HEK293 (cell line): ENCODE data around the gene ARID1A.

Experiments
- BCL11B ChIP-seq: fragments of 450-650 bp; formaldehyde crosslinking; IDR thresholded peaks from 2 replicates; pipeline ENCODE4 v1.5.1; 2016; ENCODE audit warnings: low read depth, missing biosample characterization, missing genetic modification characterization
- EGR2 ChIP-seq: fragments of 450-650 bp; formaldehyde crosslinking; IDR thresholded peaks from 2 replicates; pipeline ENCODE4 v1.5.1; 2016; ENCODE audit warnings: low read depth, missing biosample characterization, missing genetic modification characterization
- MYNN ChIP-seq: fragments of 450-650 bp; formaldehyde crosslinking; IDR thresholded peaks from 2 replicates; pipeline ENCODE4 v1.5.1; 2016; ENCODE audit warnings: missing biosample characterization, missing genetic modification characterization, borderline replicate concordance
- MZF1 ChIP-seq: fragments of 450-650 bp; formaldehyde crosslinking; IDR thresholded peaks from 2 replicates; pipeline ENCODE4 v1.5.1; 2017; ENCODE audit warnings: missing biosample characterization, missing genetic modification characterization, borderline replicate concordance
- OSR2 ChIP-seq: fragments of 450-650 bp; formaldehyde crosslinking; IDR thresholded peaks from 2 replicates; pipeline ENCODE4 v1.5.1; 2016; ENCODE audit warnings: missing biosample characterization, missing genetic modification characterization
- REPIN1 ChIP-seq: fragments of 450-650 bp; formaldehyde crosslinking; IDR thresholded peaks from 2 replicates; pipeline ENCODE4 v1.5.1; 2017; ENCODE audit warnings: missing biosample characterization, missing genetic modification characterization, low read depth
- ZEB2 ChIP-seq: fragments of 450-650 bp; formaldehyde crosslinking; IDR thresholded peaks from 2 replicates; pipeline ENCODE4 v1.5.1; 2016; ENCODE audit warnings: missing biosample characterization, missing genetic modification characterization
- ZNF10 ChIP-seq: fragments of 450-650 bp; formaldehyde crosslinking; IDR thresholded peaks from 2 replicates; pipeline ENCODE4 v1.5.1; 2017; ENCODE audit warnings: missing biosample characterization, missing genetic modification characterization
- ZNF112 ChIP-seq: fragments of 450-650 bp; formaldehyde crosslinking; IDR thresholded peaks from 2 replicates; pipeline ENCODE4 v1.5.0; 2017; ENCODE audit warnings: missing biosample characterization, missing genetic modification characterization
- ZNF133 ChIP-seq: fragments of 450-650 bp; formaldehyde crosslinking; IDR thresholded peaks from 2 replicates; pipeline ENCODE4 v1.5.1; 2016; ENCODE audit warnings: missing biosample characterization, missing genetic modification characterization
- ZNF146 ChIP-seq: fragments of 450-650 bp; formaldehyde crosslinking; IDR thresholded peaks from 2 replicates; pipeline ENCODE4 v1.5.1; 2016; ENCODE audit warnings: missing biosample characterization, missing genetic modification characterization
- ZNF174 ChIP-seq: fragments of 450-650 bp; formaldehyde crosslinking; IDR thresholded peaks from 2 replicates; pipeline ENCODE4 v1.5.0; 2017; ENCODE audit warnings: missing biosample characterization, mild to moderate bottlenecking, missing genetic modification characterization
- ZNF175 ChIP-seq: fragments of 450-650 bp; formaldehyde crosslinking; IDR thresholded peaks from 2 replicates; pipeline ENCODE4 v1.5.1; 2016; ENCODE audit warnings: missing biosample characterization, missing genetic modification characterization
- ZNF202 ChIP-seq: fragments of 450-650 bp; formaldehyde crosslinking; IDR thresholded peaks from 2 replicates; pipeline ENCODE4 v1.5.1; 2016; ENCODE audit warnings: missing biosample characterization, missing genetic modification characterization, borderline replicate concordance
- ZNF473 ChIP-seq: fragments of 450-650 bp; formaldehyde crosslinking; IDR thresholded peaks from 2 replicates; pipeline ENCODE4 v1.5.1; 2017; ENCODE audit warnings: missing biosample characterization, missing genetic modification characterization
- ZNF558 ChIP-seq: fragments of 450-650 bp; formaldehyde crosslinking; IDR thresholded peaks from 2 replicates; pipeline ENCODE4 v1.5.1; 2016; ENCODE audit warnings: missing biosample characterization, missing genetic modification characterization
- ZNF600 ChIP-seq: fragments of 450-650 bp; formaldehyde crosslinking; IDR thresholded peaks from 2 replicates; pipeline ENCODE4 v1.5.1; 2016; ENCODE audit warnings: missing biosample characterization, missing genetic modification characterization
- ZNF626 ChIP-seq: fragments of 450-650 bp; sonication (Bioruptor Pico); formaldehyde crosslinking; IDR thresholded peaks from 2 replicates; pipeline ENCODE4 v1.5.1; 2018; ENCODE audit warnings: missing biosample characterization, missing genetic modification characterization, inconsistent platforms
- ZNF654 ChIP-seq: fragments of 450-650 bp; formaldehyde crosslinking; IDR thresholded peaks from 2 replicates; pipeline ENCODE4 v1.5.1; 2016; ENCODE audit warnings: low read depth, missing biosample characterization, missing genetic modification characterization
- ZNF777 ChIP-seq: fragments of 450-650 bp; formaldehyde crosslinking; IDR thresholded peaks from 2 replicates; pipeline ENCODE4 v1.5.1; 2017; ENCODE audit warnings: missing biosample characterization, missing genetic modification characterization, borderline replicate concordance
- ZNF830 ChIP-seq: fragments of 450-650 bp; IDR thresholded peaks from 2 replicates; pipeline ENCODE4 v1.5.0; 2018; ENCODE audit warnings: missing biosample characterization, missing genetic modification characterization, low read depth, mild to moderate bottlenecking, moderate library complexity
- ZSCAN16 ChIP-seq: fragments of 450-650 bp; formaldehyde crosslinking; IDR thresholded peaks from 2 replicates; pipeline ENCODE4 v1.5.1; 2016; ENCODE audit warnings: missing biosample characterization, missing genetic modification characterization
- ZSCAN30 ChIP-seq: fragments of 450-650 bp; IDR thresholded peaks from 2 replicates; pipeline ENCODE4 v1.5.1; 2018; ENCODE audit warnings: missing biosample characterization, mild to moderate bottlenecking, missing genetic modification characterization, moderate library complexity
- TF ChIP-seq, protein P1 (sequence below): fragments of 450-650 bp; formaldehyde crosslinking; IDR thresholded peaks from 2 replicates; pipeline ENCODE4 v1.5.1; 2016; ENCODE audit warnings: missing biosample characterization, missing genetic modification characterization
- TF ChIP-seq, protein P2 (sequence below): fragments of 450-650 bp; formaldehyde crosslinking; IDR thresholded peaks from 2 replicates; pipeline ENCODE4 v1.5.1; 2017; ENCODE audit warnings: missing biosample characterization, missing genetic modification characterization
- TF ChIP-seq, protein P3 (sequence below): fragments of 450-650 bp; formaldehyde crosslinking; conservative IDR thresholded peaks from 2 replicates; pipeline ENCODE4 v1.5.1; 2016; ENCODE audit warnings: low read depth, missing biosample characterization, missing genetic modification characterization
- TF ChIP-seq, protein P4 (sequence below): fragments of 450-650 bp; formaldehyde crosslinking; IDR thresholded peaks from 2 replicates; pipeline ENCODE4 v1.5.1; 2016; ENCODE audit warnings: missing biosample characterization, missing genetic modification characterization, borderline replicate concordance

Gene ARID1A

DNA sequence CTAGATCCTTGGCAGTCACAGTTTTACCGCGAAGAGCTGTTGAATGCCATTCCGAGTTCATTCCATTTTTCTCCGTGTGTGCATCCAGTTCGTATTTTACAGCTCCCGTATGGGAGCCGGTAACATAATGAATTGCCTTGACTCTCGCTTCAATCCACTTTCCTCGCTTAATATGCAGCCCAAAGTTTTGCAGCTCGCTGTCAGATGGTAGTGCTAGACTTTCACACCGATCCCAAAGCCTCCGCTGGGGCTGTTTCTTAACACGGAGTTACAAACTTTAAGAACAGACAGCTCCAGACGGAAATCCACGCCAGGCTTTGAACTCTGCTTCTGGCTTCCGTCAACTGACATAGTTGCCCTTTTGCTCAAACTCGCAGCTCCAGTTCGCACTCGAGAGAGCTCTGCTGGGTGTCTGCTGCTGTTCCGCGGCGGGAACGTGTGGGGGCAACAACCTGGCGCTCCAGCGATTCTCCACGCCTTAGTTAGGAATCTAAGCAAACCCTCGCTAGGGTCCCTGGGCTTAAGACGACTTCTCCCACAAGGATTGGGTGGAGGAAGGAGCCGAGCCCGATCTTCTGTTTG lies 3.5 kb upstream of the ARID1A start (continued):
- TF ChIP-seq MZF1 (tag by site-specific recombination) (0 out of 2 replicates have a peak, but pooled peaks have one; percentile 12), EGR2 (tag by site-specific recombination) (no peak), OSR2 (tag by site-specific recombination) (peak; percentile 59; the same call in 1 of the 2 replicates), ZNF112 (tag by site-specific recombination) (no peak), ZNF626 (tag by site-specific recombination) (0 out of 2 replicates have a peak, but pooled peaks have one; percentile 47), ZNF133 (no peak), ZNF175 (tag by site-specific recombination) (no peak), ZNF10 (tag by site-specific recombination) (peak; percentile 99), ZNF202 (tag by site-specific recombination) (no peak), ZNF473 (tag by site-specific recombination) (no peak), ZEB2 (tag by site-specific recombination) (peak; percentile 82), ZNF600 (peak; percentile 41), REPIN1 (tag by site-specific recombination) (no peak), ZNF777 (tag by site-specific recombination) (no peak), ZSCAN30 (peak; percentile 74; the same call in 1 of the 2 replicates), ZNF558 (tag by site-specific recombination) (no peak), ZNF654 (tag by site-specific recombination) (no peak), BCL11B (tag by site-specific recombination) (no peak), ZSCAN16 (tag by site-specific recombination) (no peak), ZNF146 (peak; percentile 39; the same call in 1 of the 2 replicates), ZNF174 (tag by site-specific recombination) (no peak), ZNF830 (no peak), MYNN (tag by site-specific recombination) (no peak)
- TF ChIP-seq, protein P1, sequence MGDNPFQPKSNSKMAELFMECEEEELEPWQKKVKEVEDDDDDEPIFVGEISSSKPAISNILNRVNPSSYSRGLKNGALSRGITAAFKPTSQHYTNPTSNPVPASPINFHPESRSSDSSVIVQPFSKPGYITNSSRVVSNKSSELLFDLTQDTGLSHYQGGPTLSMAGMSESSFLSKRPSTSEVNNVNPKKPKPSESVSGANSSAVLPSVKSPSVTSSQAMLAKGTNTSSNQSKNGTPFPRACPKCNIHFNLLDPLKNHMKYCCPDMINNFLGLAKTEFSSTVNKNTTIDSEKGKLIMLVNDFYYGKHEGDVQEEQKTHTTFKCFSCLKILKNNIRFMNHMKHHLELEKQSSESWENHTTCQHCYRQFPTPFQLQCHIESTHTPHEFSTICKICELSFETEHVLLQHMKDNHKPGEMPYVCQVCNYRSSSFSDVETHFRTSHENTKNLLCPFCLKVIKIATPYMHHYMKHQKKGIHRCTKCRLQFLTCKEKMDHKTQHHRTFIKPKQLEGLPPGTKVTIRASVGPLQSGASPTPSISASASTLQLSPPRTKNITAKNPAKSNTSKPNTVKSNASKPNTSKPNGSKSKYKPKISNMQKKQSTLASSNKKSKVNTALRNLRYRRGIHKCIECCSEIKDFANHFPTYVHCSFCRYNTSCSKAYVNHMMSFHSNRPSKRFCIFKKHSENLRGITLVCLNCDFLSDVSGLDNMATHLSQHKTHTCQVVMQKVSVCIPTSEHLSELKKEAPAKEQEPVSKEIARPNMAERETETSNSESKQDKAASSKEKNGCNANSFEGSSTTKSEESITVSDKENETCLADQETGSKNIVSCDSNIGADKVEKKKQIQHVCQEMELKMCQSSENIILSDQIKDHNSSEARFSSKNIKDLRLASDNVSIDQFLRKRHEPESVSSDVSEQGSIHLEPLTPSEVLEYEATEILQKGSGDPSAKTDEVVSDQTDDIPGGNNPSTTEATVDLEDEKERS (tag by site-specific recombination) = peak; percentile 55; the same call in 1 of the 2 replicates
- TF ChIP-seq, protein P2, sequence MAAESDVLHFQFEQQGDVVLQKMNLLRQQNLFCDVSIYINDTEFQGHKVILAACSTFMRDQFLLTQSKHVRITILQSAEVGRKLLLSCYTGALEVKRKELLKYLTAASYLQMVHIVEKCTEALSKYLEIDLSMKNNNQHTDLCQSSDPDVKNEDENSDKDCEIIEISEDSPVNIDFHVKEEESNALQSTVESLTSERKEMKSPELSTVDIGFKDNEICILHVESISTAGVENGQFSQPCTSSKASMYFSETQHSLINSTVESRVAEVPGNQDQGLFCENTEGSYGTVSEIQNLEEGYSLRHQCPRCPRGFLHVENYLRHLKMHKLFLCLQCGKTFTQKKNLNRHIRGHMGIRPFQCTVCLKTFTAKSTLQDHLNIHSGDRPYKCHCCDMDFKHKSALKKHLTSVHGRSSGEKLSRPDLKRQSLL = peak; percentile 84
- TF ChIP-seq, protein P3, sequence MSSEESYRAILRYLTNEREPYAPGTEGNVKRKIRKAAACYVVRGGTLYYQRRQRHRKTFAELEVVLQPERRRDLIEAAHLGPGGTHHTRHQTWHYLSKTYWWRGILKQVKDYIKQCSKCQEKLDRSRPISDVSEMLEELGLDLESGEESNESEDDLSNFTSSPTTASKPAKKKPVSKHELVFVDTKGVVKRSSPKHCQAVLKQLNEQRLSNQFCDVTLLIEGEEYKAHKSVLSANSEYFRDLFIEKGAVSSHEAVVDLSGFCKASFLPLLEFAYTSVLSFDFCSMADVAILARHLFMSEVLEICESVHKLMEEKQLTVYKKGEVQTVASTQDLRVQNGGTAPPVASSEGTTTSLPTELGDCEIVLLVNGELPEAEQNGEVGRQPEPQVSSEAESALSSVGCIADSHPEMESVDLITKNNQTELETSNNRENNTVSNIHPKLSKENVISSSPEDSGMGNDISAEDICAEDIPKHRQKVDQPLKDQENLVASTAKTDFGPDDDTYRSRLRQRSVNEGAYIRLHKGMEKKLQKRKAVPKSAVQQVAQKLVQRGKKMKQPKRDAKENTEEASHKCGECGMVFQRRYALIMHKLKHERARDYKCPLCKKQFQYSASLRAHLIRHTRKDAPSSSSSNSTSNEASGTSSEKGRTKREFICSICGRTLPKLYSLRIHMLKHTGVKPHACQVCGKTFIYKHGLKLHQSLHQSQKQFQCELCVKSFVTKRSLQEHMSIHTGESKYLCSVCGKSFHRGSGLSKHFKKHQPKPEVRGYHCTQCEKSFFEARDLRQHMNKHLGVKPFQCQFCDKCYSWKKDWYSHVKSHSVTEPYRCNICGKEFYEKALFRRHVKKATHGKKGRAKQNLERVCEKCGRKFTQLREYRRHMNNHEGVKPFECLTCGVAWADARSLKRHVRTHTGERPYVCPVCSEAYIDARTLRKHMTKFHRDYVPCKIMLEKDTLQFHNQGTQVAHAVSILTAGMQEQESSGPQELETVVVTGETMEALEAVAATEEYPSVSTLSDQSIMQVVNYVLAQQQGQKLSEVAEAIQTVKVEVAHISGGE (tag by site-specific recombination) = no peak
- TF ChIP-seq, protein P4, sequence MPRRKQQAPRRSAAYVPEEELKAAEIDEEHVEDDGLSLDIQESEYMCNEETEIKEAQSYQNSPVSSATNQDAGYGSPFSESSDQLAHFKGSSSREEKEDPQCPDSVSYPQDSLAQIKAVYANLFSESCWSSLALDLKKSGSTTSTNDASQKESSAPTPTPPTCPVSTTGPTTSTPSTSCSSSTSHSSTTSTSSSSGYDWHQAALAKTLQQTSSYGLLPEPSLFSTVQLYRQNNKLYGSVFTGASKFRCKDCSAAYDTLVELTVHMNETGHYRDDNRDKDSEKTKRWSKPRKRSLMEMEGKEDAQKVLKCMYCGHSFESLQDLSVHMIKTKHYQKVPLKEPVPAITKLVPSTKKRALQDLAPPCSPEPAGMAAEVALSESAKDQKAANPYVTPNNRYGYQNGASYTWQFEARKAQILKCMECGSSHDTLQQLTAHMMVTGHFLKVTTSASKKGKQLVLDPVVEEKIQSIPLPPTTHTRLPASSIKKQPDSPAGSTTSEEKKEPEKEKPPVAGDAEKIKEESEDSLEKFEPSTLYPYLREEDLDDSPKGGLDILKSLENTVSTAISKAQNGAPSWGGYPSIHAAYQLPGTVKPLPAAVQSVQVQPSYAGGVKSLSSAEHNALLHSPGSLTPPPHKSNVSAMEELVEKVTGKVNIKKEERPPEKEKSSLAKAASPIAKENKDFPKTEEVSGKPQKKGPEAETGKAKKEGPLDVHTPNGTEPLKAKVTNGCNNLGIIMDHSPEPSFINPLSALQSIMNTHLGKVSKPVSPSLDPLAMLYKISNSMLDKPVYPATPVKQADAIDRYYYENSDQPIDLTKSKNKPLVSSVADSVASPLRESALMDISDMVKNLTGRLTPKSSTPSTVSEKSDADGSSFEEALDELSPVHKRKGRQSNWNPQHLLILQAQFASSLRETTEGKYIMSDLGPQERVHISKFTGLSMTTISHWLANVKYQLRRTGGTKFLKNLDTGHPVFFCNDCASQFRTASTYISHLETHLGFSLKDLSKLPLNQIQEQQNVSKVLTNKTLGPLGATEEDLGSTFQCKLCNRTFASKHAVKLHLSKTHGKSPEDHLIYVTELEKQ (tag by site-specific recombination) = no peak
